Tibial nerve (tissue), 4 donors: ENCODE data around the gene C2orf72. TPM values are rescaled to one million over a fixed set of nuclear protein-coding genes. Genes with fewer than 3 reads are reported as not detected.

Source experiments
- DNase-seq, 2 donors: peaks; one replicate each; pipeline ENCODE4 v3.0.0-alpha.2; 2019; ENCODE audit warnings: low spot score in 2 of 2
- H3K27ac ChIP-seq, 4 donors: fragments of 200-600 bp; sonication (generic) in 3 of 4; one replicate each; pipeline ENCODE4 v1.5.1; 2017 to 2019; ENCODE audit warnings: mild to moderate bottlenecking in 1 of 4
- H3K27me3 ChIP-seq, 2 donors: fragments of 200-600 bp; sonication (generic) in 1 of 2; one replicate each; pipeline versions ENCODE4 v1.5.1 to v1.6.0; 2017 to 2019
- H3K36me3 ChIP-seq, 3 donors: fragments of 200-600 bp; sonication (generic); one replicate each; pipeline ENCODE4 v1.5.1; 2018 to 2019
- H3K4me1 ChIP-seq, 4 donors: fragments of 200-600 bp; sonication (generic) in 3 of 4; one replicate each; pipeline ENCODE4 v1.5.1; 2017 to 2019
- H3K4me3 ChIP-seq, 4 donors: fragments of 200-600 bp; sonication (generic) in 3 of 4; one replicate each; pipeline ENCODE4 v1.5.1; 2017 to 2019; ENCODE audit warnings: mild to moderate bottlenecking in 1 of 4, moderate library complexity in 1 of 4
- H3K9me3 ChIP-seq, 4 donors: fragments of 200-600 bp; sonication (generic) in 3 of 4; one replicate each; pipeline ENCODE4 v1.5.1; 2017 to 2019
- EP300 ChIP-seq, 2 donors: sonication (generic); formaldehyde crosslinking; IDR thresholded peaks; one replicate each; pipeline ENCODE4 v1.6.1; 2017; ENCODE audit warnings: antibody characterized with exemption in 2 of 2, mild to moderate bottlenecking in 1 of 2
- POLR2A ChIP-seq, 2 donors: fragments of 450-650 bp; IDR thresholded peaks; one replicate each; pipeline ENCODE4 v1.6.1; 2017; ENCODE audit warnings: antibody characterized with exemption in 2 of 2, mild to moderate bottlenecking in 2 of 2, moderate library complexity in 2 of 2
- WGBS, 2 donors: methylation state at CpG; one replicate each; pipeline ENCODE4 v1.1.5; 2018; 5-methylcytosine and 5-hydroxymethylcytosine counted together
- total RNA-seq, 4 donors: library from RNA; depleted of rRNA; stranded (reverse); fragments of >200 nt; gene quantifications; one replicate each; pipeline ENCODE4 v1.1.0, GENCODE V29; 2016
- TF ChIP-seq, protein P1 (sequence below), 5 experiments: fragments of 200-600 bp in 3 of 5; fragments of 450-650 bp in 2 of 5; sonication (generic) in 3 of 5; IDR thresholded peaks; one replicate each; pipeline ENCODE4 v1.5.1; 2016 to 2019; ENCODE audit warnings: antibody characterized with exemption in 5 of 5, mild to moderate bottlenecking in 3 of 5, moderate library complexity in 2 of 5

C2orf72 gene
- total RNA-seq, 4 donors from 2014 or later: 0.20 to 2.6 (median 0.42) TPM; not detected in 1

GRCh38 chr2:231032575-231033140 lies 4.7 kb upstream of the C2orf72 start:
- peaks cover 0 to 5% (median 0%) of the 10 kb centered on the region in 4 donors for H3K4me1 ChIP-seq
- no peak for DNase-seq
- H3K27ac ChIP-seq: no peak overlapping the region
- no peaks in the 10 kb centered on the region for H3K36me3 ChIP-seq
- peaks cover 0 to 33% of the 10 kb centered on the region in 2 donors for H3K27me3 ChIP-seq
- TF ChIP-seq EP300 (IDR thresholded peaks at IDR 0.05) (no peak), POLR2A (IDR thresholded peaks at IDR 0.05) (no peak)
- TF ChIP-seq, protein P1, sequence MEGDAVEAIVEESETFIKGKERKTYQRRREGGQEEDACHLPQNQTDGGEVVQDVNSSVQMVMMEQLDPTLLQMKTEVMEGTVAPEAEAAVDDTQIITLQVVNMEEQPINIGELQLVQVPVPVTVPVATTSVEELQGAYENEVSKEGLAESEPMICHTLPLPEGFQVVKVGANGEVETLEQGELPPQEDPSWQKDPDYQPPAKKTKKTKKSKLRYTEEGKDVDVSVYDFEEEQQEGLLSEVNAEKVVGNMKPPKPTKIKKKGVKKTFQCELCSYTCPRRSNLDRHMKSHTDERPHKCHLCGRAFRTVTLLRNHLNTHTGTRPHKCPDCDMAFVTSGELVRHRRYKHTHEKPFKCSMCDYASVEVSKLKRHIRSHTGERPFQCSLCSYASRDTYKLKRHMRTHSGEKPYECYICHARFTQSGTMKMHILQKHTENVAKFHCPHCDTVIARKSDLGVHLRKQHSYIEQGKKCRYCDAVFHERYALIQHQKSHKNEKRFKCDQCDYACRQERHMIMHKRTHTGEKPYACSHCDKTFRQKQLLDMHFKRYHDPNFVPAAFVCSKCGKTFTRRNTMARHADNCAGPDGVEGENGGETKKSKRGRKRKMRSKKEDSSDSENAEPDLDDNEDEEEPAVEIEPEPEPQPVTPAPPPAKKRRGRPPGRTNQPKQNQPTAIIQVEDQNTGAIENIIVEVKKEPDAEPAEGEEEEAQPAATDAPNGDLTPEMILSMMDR (IDR thresholded peaks at IDR 0.05): no peak
- no peaks in the 10 kb centered on the region for H3K9me3 ChIP-seq
- 80 to 89% methylated on average over 3 to 5 of the region's 5 CpGs for WGBS, 2 donors
- no peak overlapping the region for H3K4me3 ChIP-seq

DNA sequence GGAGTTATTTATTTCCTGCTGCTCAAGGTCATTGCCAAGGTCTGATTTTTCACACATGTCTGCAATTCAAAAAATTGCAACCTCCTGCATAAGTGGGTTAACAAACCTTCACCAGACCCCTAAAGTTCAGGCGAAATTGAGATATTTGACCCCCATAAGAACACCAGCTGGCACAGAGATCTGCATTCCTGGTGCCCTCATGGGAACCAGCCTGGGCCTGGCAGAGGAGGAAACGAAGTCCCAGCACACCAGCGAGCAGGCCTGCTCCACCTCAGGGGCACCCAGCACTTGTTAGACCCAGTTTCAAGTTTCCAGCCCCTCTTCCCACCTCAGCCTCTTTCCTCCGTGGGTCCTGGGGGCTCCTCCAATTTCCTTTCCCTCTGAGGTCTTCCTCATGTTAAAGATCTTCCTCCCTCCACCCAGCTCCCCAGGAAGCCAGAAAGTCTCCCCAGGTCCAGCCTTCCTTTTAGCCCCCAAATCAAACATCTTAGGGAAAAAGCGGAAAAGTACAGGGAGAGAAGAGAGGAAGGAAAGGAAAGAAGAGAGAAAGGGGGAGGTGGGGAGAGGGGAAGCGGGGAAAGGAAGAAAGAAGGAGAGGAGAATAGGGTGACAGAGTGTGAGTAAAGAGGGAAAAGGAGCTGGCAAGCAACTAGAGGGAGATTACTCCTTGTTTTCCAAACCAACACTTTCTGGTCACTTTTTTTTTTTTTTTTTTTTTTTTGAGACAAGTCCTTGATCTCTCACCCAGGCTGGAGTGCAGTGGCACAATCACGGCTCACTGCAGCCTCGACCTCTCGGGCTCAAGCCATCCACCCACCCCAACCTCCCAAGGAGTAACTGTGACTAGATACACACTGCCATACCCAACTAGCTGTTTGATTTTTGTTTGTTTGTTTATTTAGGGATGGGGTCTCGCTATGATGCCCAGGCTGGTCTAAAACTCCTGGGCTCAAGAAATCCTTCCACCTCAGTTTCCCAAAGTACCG lies 3.9 kb upstream of the C2orf72 start:
- no peaks in the 10 kb centered on the region for H3K9me3 ChIP-seq

GRCh38 chr2:231034291-231034882 lies 2.9 kb upstream of the C2orf72 start:
- Histone ChIP-seq H3K4me1 (peaks cover 0 to 15% (median 0%) of the 10 kb centered on the region in 4 donors), H3K27me3 (peaks cover 0 to 47% of the 10 kb centered on the region in 2 donors), H3K36me3 (no peaks in the 10 kb centered on the region), H3K9me3 (no peaks in the 10 kb centered on the region), H3K4me3 (no peak overlapping the region), H3K27ac (no peak overlapping the region)
- TF ChIP-seq EP300 (IDR thresholded peaks at IDR 0.05): no peak
- TF ChIP-seq, protein P1 (IDR thresholded peaks at IDR 0.05): no peak
- no peak for TF ChIP-seq POLR2A (IDR thresholded peaks at IDR 0.05)
- DNase-seq: no peak
- 38 to 44% methylated on average over 4 of the region's 4 CpGs for WGBS, 2 donors

More for the DNA sequence above, 3.9 kb upstream of the C2orf72 start:
- Histone ChIP-seq H3K27ac (no peak overlapping the region), H3K27me3 (peaks cover 0 to 37% of the 10 kb centered on the region in 2 donors), H3K4me3 (no peak overlapping the region), H3K4me1 (peaks cover 0 to 10% (median 0%) of the 10 kb centered on the region in 4 donors), H3K36me3 (no peaks in the 10 kb centered on the region)
- WGBS, 2 donors: 60 to 61% methylated on average over 11 of the region's 11 CpGs
- TF ChIP-seq POLR2A (IDR thresholded peaks at IDR 0.05) (no peak), EP300 (IDR thresholded peaks at IDR 0.05) (no peak)
- TF ChIP-seq, protein P1 (IDR thresholded peaks at IDR 0.05): no peak
- no peak for DNase-seq

DNA sequence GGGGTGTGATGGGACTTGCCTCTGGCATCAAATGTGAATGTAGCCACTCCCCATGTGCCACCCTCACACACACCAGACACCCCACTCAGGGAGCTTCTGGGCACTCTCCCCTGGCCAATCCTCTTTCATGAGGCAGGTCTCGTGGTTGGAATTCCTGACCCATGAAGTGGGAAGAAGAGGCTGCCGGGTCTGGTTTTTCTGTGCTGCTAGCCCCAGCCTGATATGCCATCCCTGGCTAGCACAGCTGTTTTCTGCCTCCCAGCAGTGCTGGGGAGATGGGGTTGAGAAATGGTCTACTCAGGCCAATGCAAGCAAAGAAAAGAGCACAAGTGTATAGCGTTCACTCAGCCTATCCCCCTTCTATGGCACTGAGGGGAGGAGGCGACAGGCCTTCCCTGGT lies 1.2 kb upstream of the C2orf72 start:
- no peak for DNase-seq
- Histone ChIP-seq H3K4me1 (peaks cover 0 to 15% (median 0%) of the 10 kb centered on the region in 4 donors), H3K27me3 (peaks cover 0 to 59% of the 10 kb centered on the region in 2 donors), H3K36me3 (no peaks in the 10 kb centered on the region), H3K27ac (no peak overlapping the region), H3K9me3 (no peaks in the 10 kb centered on the region), H3K4me3 (no peak overlapping the region)
- TF ChIP-seq, protein P1 (IDR thresholded peaks at IDR 0.05): no peak
- TF ChIP-seq POLR2A (IDR thresholded peaks at IDR 0.05): no peak
- TF ChIP-seq EP300 (IDR thresholded peaks at IDR 0.05): no peak
- 57 to 59% methylated on average over 4 of the region's 4 CpGs for WGBS, 2 donors
